Progenitor cell of endocrine pancreas (in vitro differentiated cells): Measurements from ENCODE around the gene VAMP4. TPM values are rescaled to one million over a fixed set of nuclear protein-coding genes. Genes with fewer than 3 reads are reported as not detected.

Source experiments
- DNase-seq: peaks from one replicate; pipeline ENCODE4 v3.0.0; 2021; ENCODE audit warnings: low spot score; ENCODE audit not compliant: unreplicated experiment
- H3K27ac Mint-ChIP-seq: 2 replicates; pipeline ENCODE4 v1.8.0; 2021; ENCODE audit warnings: mild to moderate bottlenecking, moderate library complexity, mixed read lengths
- H3K27me3 Mint-ChIP-seq: 2 replicates; pipeline ENCODE4 v1.8.0; 2021; ENCODE audit warnings: mixed read lengths
- H3K36me3 Mint-ChIP-seq: 2 replicates; pipeline ENCODE4 v1.8.0; 2022; ENCODE audit warnings: mixed read lengths; ENCODE audit not compliant: insufficient read depth
- H3K4me1 Mint-ChIP-seq: 2 replicates; pipeline ENCODE4 v1.8.0; 2021; ENCODE audit warnings: low read depth, mixed read lengths
- H3K4me3 Mint-ChIP-seq: 2 replicates; pipeline ENCODE4 v1.8.0; 2021; ENCODE audit warnings: low read depth, mild to moderate bottlenecking, moderate library complexity, mixed read lengths
- H3K9me3 Mint-ChIP-seq: 2 replicates; pipeline ENCODE4 v1.8.0; 2021; ENCODE audit warnings: low read depth, mixed read lengths
- CTCF ChIP-seq: fragments of 200-600 bp; sonication (generic); IDR thresholded peaks from one replicate; pipeline ENCODE4 v1.5.0; 2021; ENCODE audit warnings: antibody characterized with exemption, mild to moderate bottlenecking; ENCODE audit not compliant: unreplicated experiment
- total RNA-seq: library from RNA; stranded (reverse); gene quantifications from 2 replicates; pipeline ENCODE4 v1.2.1, GENCODE V29; 2021

The VAMP4 gene
- total RNA-seq, 1 donor from 2014 or later = 8.9 TPM

GRCh38 chr1:171680339-171680738, 61.5 kb downstream of the VAMP4 start:
- H3K9me3 Mint-ChIP-seq = no peaks in the 10 kb centered on the region
- DNase-seq = no peak
- no peak for TF ChIP-seq CTCF
- no peaks in the 10 kb centered on the region for H3K4me1 Mint-ChIP-seq
- no peak overlapping the region for H3K4me3 Mint-ChIP-seq
- H3K36me3 Mint-ChIP-seq = no peaks in the 10 kb centered on the region
- no peaks in the 10 kb centered on the region for H3K27me3 Mint-ChIP-seq
- no peak overlapping the region for H3K27ac Mint-ChIP-seq

GRCh38 chr1:171676823-171677222, 65.0 kb downstream of the VAMP4 start:
- Mint-ChIP-seq H3K9me3 (no peaks in the 10 kb centered on the region), H3K4me1 (no peaks in the 10 kb centered on the region), H3K36me3 (no peaks in the 10 kb centered on the region), H3K4me3 (no peak overlapping the region), H3K27me3 (no peaks in the 10 kb centered on the region), H3K27ac (no peak overlapping the region)
- no peak for TF ChIP-seq CTCF
- DNase-seq = no peak

GRCh38 chr1:171674431-171675405, 67.1 kb downstream of the VAMP4 start:
- H3K4me3 Mint-ChIP-seq = no peak overlapping the region
- TF ChIP-seq CTCF = no peak
- DNase-seq = no peak
- no peak overlapping the region for H3K27ac Mint-ChIP-seq
- H3K9me3 Mint-ChIP-seq = no peaks in the 10 kb centered on the region
- no peaks in the 10 kb centered on the region for H3K36me3 Mint-ChIP-seq
- H3K27me3 Mint-ChIP-seq = no peaks in the 10 kb centered on the region
- H3K4me1 Mint-ChIP-seq = no peaks in the 10 kb centered on the region

DNA sequence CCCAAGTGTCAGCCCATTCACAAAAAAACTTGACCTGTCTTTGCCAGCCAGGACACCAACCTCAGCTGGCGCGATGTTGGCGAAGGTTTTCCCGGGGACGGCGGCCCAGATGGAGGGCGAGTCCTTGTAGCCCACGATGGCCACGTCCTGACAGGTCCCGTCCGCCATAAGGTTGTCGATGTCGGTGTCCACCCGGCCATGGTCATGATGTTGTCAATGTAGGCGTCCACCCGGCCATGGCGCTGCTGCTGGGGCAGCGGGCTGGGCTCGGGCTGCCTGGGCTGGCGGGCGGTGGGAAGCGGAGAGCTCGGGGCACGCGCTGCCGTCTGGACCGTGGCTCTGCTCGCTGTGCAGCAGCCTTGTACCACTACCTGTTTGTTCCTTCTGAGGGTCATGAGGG, 71.1 kb downstream of the VAMP4 start:
- TF ChIP-seq CTCF = no peak
- Mint-ChIP-seq H3K4me1 (no peaks in the 10 kb centered on the region), H3K4me3 (no peak overlapping the region), H3K27me3 (no peaks in the 10 kb centered on the region), H3K27ac (no peak overlapping the region), H3K36me3 (no peaks in the 10 kb centered on the region), H3K9me3 (no peaks in the 10 kb centered on the region)
- no peak for DNase-seq

DNA sequence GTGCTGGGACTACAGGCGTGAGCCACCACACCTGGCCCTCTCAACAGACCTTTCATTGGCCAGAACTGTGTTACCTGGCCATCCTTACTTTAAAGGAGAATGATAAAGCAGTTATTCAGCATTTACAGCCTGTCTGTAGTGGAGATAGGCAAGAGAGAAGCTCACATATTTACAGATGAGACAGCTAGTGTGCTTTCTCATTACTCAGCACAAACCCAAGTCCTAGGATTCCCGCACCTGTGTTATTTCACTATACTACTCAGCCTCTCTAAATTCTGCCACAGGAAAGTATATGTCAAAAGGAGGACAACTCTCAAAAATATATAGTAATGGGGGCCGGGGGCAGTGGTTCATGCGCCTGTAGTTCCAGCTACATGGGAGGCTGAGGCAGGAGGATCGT, 73.5 kb downstream of the VAMP4 start:
- no peaks in the 10 kb centered on the region for H3K4me1 Mint-ChIP-seq

More for the DNA sequence above, 73.5 kb downstream of the VAMP4 start:
- no peaks in the 10 kb centered on the region for H3K9me3 Mint-ChIP-seq
- H3K36me3 Mint-ChIP-seq = no peaks in the 10 kb centered on the region
- no peak overlapping the region for H3K4me3 Mint-ChIP-seq
- DNase-seq = no peak
- no peak for TF ChIP-seq CTCF
- no peak overlapping the region for H3K27ac Mint-ChIP-seq
- H3K27me3 Mint-ChIP-seq = no peaks in the 10 kb centered on the region
